ENCODE measurements around the gene KCNG4. TPM values are rescaled to one million over a fixed set of nuclear protein-coding genes. Genes with fewer than 3 reads are reported as not detected.

KCNG4 gene
- total and polyA plus RNA-seq, 2 donors (not counting 3 experiments of a cell fraction or from before 2014, with no cell fraction given), result not detected

DNA sequence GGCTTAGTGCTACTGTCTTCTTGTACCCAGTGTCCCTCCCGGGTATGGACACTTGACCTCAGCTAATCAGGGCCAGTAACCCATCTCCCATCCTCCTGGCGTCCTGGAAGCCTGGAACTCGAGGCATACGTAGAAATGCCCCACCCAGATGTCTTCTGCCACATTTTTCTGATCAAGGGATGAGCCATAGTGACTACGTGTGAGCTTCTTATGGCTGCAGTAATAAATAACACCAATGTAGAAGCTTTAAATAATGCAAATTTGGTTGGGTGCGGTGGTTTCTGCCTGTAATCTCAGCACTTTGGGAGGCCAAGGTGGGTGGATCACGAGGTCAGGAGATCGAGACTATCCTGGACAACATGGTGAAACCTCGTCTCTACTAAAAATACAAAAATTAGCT is 3.0 kb upstream of the KCNG4 start:
- intact Hi-C loops (cut with micrococcal nuclease) (no loop called here), dilution Hi-C loops (cut with MboI; ENCODE audit: extremely low pct_ligation_motif_present, low sequenced_read_pairs) (loop anchor here (25.0 kb wide), 1 partner anchor 169 kb away; no protein-coding TSS in a partner anchor)
- no peaks in the 10 kb centered on the region for H3K9me3 ChIP-seq (replicated peaks; ENCODE audit: control insufficient read depth, insufficient read depth, low read length)
- H3K4me2 ChIP-seq (ENCODE audit: insufficient read depth, low read length), result no peak overlapping the region
- ChIA-PET CTCF (interaction anchor here (0.6 to 0.9 kb wide), 2 partner anchors 13 to 1925 kb away, joined by 3 to 5 read pairs; no protein-coding TSS in a partner anchor), POLR2A (no interaction called here)
- no peaks in the 10 kb centered on the region for H3K79me2 ChIP-seq (ENCODE audit: control insufficient read depth, insufficient read depth, low read length)
- H2AFZ ChIP-seq (ENCODE audit: low read depth, low read length), result no peak overlapping the region
- H3K27ac ChIP-seq (ENCODE audit: insufficient read depth, low read depth, low read length), result no peak overlapping the region
- H3K9me1 ChIP-seq (replicated peaks; ENCODE audit: control insufficient read depth, extremely low read depth, insufficient read depth, low read length), result no peaks in the 10 kb centered on the region
- no peak overlapping the region for H3K4me3 ChIP-seq (replicated peaks in 1 of 3; ENCODE audit: insufficient read depth in 1 of 3, low read depth in 1 of 3, low read length in 3 of 3)
- BruUV-seq (replicated peaks), result no TSS peak
- FAIRE-seq (no peak), DNase-seq (ENCODE audit: low read depth, low spot score) (no peak)
- no peaks in the 10 kb centered on the region for H4K20me1 ChIP-seq (replicated peaks; ENCODE audit: control insufficient read depth, extremely low read depth, insufficient read depth, low read length)
- no peaks in the 10 kb centered on the region for H3K4me1 ChIP-seq (ENCODE audit: control insufficient read depth, extremely low read depth, insufficient read depth, low read length)
- no peak overlapping the region for H3K9ac ChIP-seq (replicated peaks; ENCODE audit: extremely low read depth, insufficient read depth, low read length)
- H3K36me3 ChIP-seq (ENCODE audit: control insufficient read depth in 2 of 2, extremely low read depth in 1 of 2, insufficient read depth in 2 of 2, low read length in 2 of 2), result no peaks in the 10 kb centered on the region
- TF ChIP-seq MAX (IDR thresholded peaks at IDR 0.05; ENCODE audit: insufficient read depth, insufficient read length), result no peak
- TF ChIP-seq FOS (IDR thresholded peaks at IDR 0.05; ENCODE audit: borderline replicate concordance, insufficient read depth, low read length), result no peak
- H3K27me3 ChIP-seq (ENCODE audit: control insufficient read depth in 2 of 2, insufficient read depth in 2 of 2, low read length in 2 of 2), result peaks cover 5 to 6% of the 10 kb centered on the region in 2 experiments

DNA sequence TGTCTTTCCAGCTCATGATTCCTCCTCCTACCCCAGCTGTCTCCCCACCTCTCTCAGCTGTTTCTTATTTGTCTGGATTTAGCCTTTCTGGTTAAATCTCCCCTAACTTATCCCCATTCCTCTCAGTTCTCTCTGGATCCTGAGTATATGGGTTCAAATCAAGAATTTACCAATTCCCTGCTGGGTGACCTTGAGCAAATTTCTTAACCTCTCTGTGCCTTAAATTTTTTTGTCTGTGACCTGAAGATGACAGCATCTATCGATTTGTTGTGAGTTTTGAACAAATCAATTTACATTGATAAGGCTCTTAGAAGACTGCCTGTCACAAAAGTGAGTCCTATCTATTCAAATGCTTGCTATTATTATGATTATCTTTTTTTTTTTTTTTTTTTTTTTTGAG is 2.0 kb upstream of the KCNG4 start:
- no peak for FAIRE-seq
- H3K9ac ChIP-seq (replicated peaks; ENCODE audit: extremely low read depth, insufficient read depth, low read length), result no peak overlapping the region
- no peak for DNase-seq (ENCODE audit: low read depth, low spot score)
- TF ChIP-seq MYC (IDR thresholded peaks at IDR 0.05; ENCODE audit: low read depth, low read length) (no peak), GATA2 (IDR thresholded peaks at IDR 0.05; ENCODE audit: insufficient read depth, insufficient read length, low read depth, low read length) (no peak), POLR2AphosphoS5 (IDR thresholded peaks at IDR 0.05; ENCODE audit: insufficient read depth, low read depth, low read length) (no peak), JUN (IDR thresholded peaks at IDR 0.05; ENCODE audit: borderline replicate concordance, insufficient read depth, insufficient read length, low read depth) (no peak), POLR2A (IDR thresholded peaks at IDR 0.05; ENCODE audit: low read depth, low read length) (no peak), FOS (IDR thresholded peaks at IDR 0.05; ENCODE audit: borderline replicate concordance, insufficient read depth, low read length) (no peak), EZH2 (IDR thresholded peaks at IDR 0.05; ENCODE audit: borderline replicate concordance, low read depth, low read length, severe bottlenecking) (no peak), MAX (IDR thresholded peaks at IDR 0.05; ENCODE audit: insufficient read depth, insufficient read length) (no peak)
- TF ChIP-seq, protein P1, sequence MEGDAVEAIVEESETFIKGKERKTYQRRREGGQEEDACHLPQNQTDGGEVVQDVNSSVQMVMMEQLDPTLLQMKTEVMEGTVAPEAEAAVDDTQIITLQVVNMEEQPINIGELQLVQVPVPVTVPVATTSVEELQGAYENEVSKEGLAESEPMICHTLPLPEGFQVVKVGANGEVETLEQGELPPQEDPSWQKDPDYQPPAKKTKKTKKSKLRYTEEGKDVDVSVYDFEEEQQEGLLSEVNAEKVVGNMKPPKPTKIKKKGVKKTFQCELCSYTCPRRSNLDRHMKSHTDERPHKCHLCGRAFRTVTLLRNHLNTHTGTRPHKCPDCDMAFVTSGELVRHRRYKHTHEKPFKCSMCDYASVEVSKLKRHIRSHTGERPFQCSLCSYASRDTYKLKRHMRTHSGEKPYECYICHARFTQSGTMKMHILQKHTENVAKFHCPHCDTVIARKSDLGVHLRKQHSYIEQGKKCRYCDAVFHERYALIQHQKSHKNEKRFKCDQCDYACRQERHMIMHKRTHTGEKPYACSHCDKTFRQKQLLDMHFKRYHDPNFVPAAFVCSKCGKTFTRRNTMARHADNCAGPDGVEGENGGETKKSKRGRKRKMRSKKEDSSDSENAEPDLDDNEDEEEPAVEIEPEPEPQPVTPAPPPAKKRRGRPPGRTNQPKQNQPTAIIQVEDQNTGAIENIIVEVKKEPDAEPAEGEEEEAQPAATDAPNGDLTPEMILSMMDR (IDR thresholded peaks at IDR 0.05; ENCODE audit: extremely low read depth in 1 of 2, insufficient read depth in 1 of 2, low read depth in 1 of 2, low read length in 2 of 2), result no peak
- no peaks in the 10 kb centered on the region for H3K9me1 ChIP-seq (replicated peaks; ENCODE audit: control insufficient read depth, extremely low read depth, insufficient read depth, low read length)
- H3K9me3 ChIP-seq (replicated peaks; ENCODE audit: control insufficient read depth, insufficient read depth, low read length), result no peaks in the 10 kb centered on the region
- H3K4me1 ChIP-seq (ENCODE audit: control insufficient read depth, extremely low read depth, insufficient read depth, low read length), result no peaks in the 10 kb centered on the region
- ChIA-PET POLR2A (no interaction called here), CTCF (no interaction called here)
- intact Hi-C loops (cut with micrococcal nuclease), result no loop called here
- no peak overlapping the region for H3K4me2 ChIP-seq (ENCODE audit: insufficient read depth, low read length)
- dilution Hi-C loops (cut with MboI; ENCODE audit: extremely low pct_ligation_motif_present, low sequenced_read_pairs), result loop anchor here (25.0 kb wide), 1 partner anchor 171 kb away; no protein-coding TSS in a partner anchor
- no TSS peak for BruUV-seq (replicated peaks)
- peaks cover 5 to 6% of the 10 kb centered on the region in 2 experiments for H3K27me3 ChIP-seq (ENCODE audit: control insufficient read depth in 2 of 2, insufficient read depth in 2 of 2, low read length in 2 of 2)
- no peak overlapping the region for H3K27ac ChIP-seq (ENCODE audit: insufficient read depth, low read depth, low read length)
- H2AFZ ChIP-seq (ENCODE audit: low read depth, low read length), result no peak overlapping the region
- no peaks in the 10 kb centered on the region for H4K20me1 ChIP-seq (replicated peaks; ENCODE audit: control insufficient read depth, extremely low read depth, insufficient read depth, low read length)
- no peak overlapping the region for H3K4me3 ChIP-seq (replicated peaks in 1 of 3; ENCODE audit: insufficient read depth in 1 of 3, low read depth in 1 of 3, low read length in 3 of 3)
- H3K36me3 ChIP-seq (ENCODE audit: control insufficient read depth in 2 of 2, extremely low read depth in 1 of 2, insufficient read depth in 2 of 2, low read length in 2 of 2), result no peaks in the 10 kb centered on the region
- H3K79me2 ChIP-seq (ENCODE audit: control insufficient read depth, insufficient read depth, low read length), result no peaks in the 10 kb centered on the region
